ENCODE measurements around the gene NLGN1.

- TF ChIP-seq POLR2A (IDR thresholded peaks at IDR 0.05; ENCODE audit: extremely low read depth, insufficient read length): no peak
- no peak for TF ChIP-seq CTCF (IDR thresholded peaks at IDR 0.05; ENCODE audit: low read depth, low read length)
Observed at GRCh38 chr3:174000675-174001074, 603.1 kb downstream of the NLGN1 start.

Measured in NB4 (cell line).